Naive B cell (primary cell): ENCODE results near the gene SYNM. TPM values are rescaled to one million over a fixed set of nuclear protein-coding genes. Genes with fewer than 3 reads are reported as not detected.

ENCODE experiments used
- ATAC-seq, 2 donors: fragments of 150-1000 bp; cut with Tn5 transposase; 2 replicates each; pipeline ENCODE4 v1.10.0; 2021; ENCODE audit warnings: low read depth in 2 of 2, mild to moderate bottlenecking in 2 of 2, moderate library complexity in 2 of 2
- DNase-seq: peaks from one replicate; pipeline ENCODE4 v3.0.0; 2022
- H3K27ac Mint-ChIP-seq, 6 donors: one replicate each; pipeline ENCODE4 v1.8.0; 2020 to 2022; ENCODE audit warnings: mild to moderate bottlenecking in 6 of 6, mixed read lengths in 6 of 6, moderate library complexity in 5 of 6, inconsistent platforms in 2 of 6
- H3K27me3 Mint-ChIP-seq, 3 donors: one replicate each; pipeline ENCODE4 v1.8.0; 2021 to 2022; ENCODE audit warnings: mixed read lengths in 3 of 3, mild to moderate bottlenecking in 1 of 3
- H3K36me3 Mint-ChIP-seq, 2 donors: one replicate each; pipeline ENCODE4 v1.8.0; 2020 to 2022; ENCODE audit warnings: mixed read lengths in 2 of 2, inconsistent platforms in 1 of 2, mild to moderate bottlenecking in 1 of 2
- H3K4me1 Mint-ChIP-seq, 3 donors: one replicate each; pipeline ENCODE4 v1.8.0; 2020 to 2022; ENCODE audit warnings: mixed read lengths in 3 of 3, inconsistent platforms in 1 of 3, mild to moderate bottlenecking in 1 of 3, moderate library complexity in 1 of 3
- H3K4me3 Mint-ChIP-seq, 8 donors: one replicate each; pipeline ENCODE4 v1.8.0; 2020 to 2022; ENCODE audit warnings: mild to moderate bottlenecking in 8 of 8, mixed read lengths in 8 of 8, moderate library complexity in 8 of 8, inconsistent platforms in 2 of 8
- H3K9me3 Mint-ChIP-seq, 7 donors: one replicate each; pipeline ENCODE4 v1.8.0; 2020 to 2022; ENCODE audit warnings: mixed read lengths in 7 of 7, mild to moderate bottlenecking in 5 of 7, inconsistent platforms in 2 of 7, moderate library complexity in 1 of 7
- polyA plus RNA-seq, 6 donors: library from polyadenylated mRNA; unstranded; fragments of 300-500 nt; fragmentation: Illumina TruSeq; gene quantifications; one replicate each; pipeline ENCODE4 v1.2.3, GENCODE V29; 2021; ENCODE audit warnings: low read depth in 6 of 6

Gene SYNM
- polyA plus RNA-seq, 6 donors from 2014 or later, result not detected

GRCh38 chr15:99169769-99170311 is 65.0 kb downstream of the SYNM start:
- ATAC-seq (no peak), DNase-seq (no peak)
- Mint-ChIP-seq H3K27ac (peak overlapping the region in 1 of 6 donors; percentile 93), H3K9me3 (no peaks in the 10 kb centered on the region), H3K4me1 (peaks cover 13 to 23% (median 18%) of the 10 kb centered on the region in 3 donors), H3K27me3 (no peaks in the 10 kb centered on the region), H3K4me3 (no peak overlapping the region), H3K36me3 (no peaks in the 10 kb centered on the region)

- Mint-ChIP-seq H3K36me3 (no peaks in the 10 kb centered on the region), H3K9me3 (no peaks in the 10 kb centered on the region), H3K27me3 (no peaks in the 10 kb centered on the region), H3K4me1 (peaks cover 13 to 23% (median 18%) of the 10 kb centered on the region in 3 donors), H3K4me3 (no peak overlapping the region), H3K27ac (no peak overlapping the region)
- ATAC-seq (no peak), DNase-seq (no peak)
Observed at GRCh38 chr15:99170476-99171065, 65.7 kb downstream of the SYNM start.

- Mint-ChIP-seq H3K27me3 (no peaks in the 10 kb centered on the region), H3K4me1 (peaks cover 12 to 23% (median 18%) of the 10 kb centered on the region in 3 donors), H3K36me3 (no peaks in the 10 kb centered on the region), H3K27ac (no peak overlapping the region), H3K4me3 (no peak overlapping the region), H3K9me3 (no peaks in the 10 kb centered on the region)
- no peak for ATAC-seq
- DNase-seq, result no peak
Observed at GRCh38 chr15:99172171-99172570, 67.3 kb downstream of the SYNM start.

GRCh38 chr15:99172989-99173388 is 68.1 kb downstream of the SYNM start:
- H3K4me3 Mint-ChIP-seq, result no peak overlapping the region
- ATAC-seq, result no peak
- peak overlapping the region in 1 of 6 donors; percentile 26 for H3K27ac Mint-ChIP-seq
- H3K36me3 Mint-ChIP-seq, result no peaks in the 10 kb centered on the region
- DNase-seq, result no peak
- peaks cover 7 to 16% (median 10%) of the 10 kb centered on the region in 3 donors for H3K4me1 Mint-ChIP-seq
- no peaks in the 10 kb centered on the region for H3K27me3 Mint-ChIP-seq
- no peaks in the 10 kb centered on the region for H3K9me3 Mint-ChIP-seq

GRCh38 chr15:99174567-99175395 is 69.9 kb downstream of the SYNM start:
- DNase-seq (no peak), ATAC-seq (no peak)
- peak overlapping the region in 3 of 6 donors; percentile 57 to 69 (median 65) for H3K27ac Mint-ChIP-seq
- no peaks in the 10 kb centered on the region for H3K27me3 Mint-ChIP-seq
- no peaks in the 10 kb centered on the region for H3K9me3 Mint-ChIP-seq
- H3K4me3 Mint-ChIP-seq, result no peak overlapping the region
- no peaks in the 10 kb centered on the region for H3K4me1 Mint-ChIP-seq
- no peaks in the 10 kb centered on the region for H3K36me3 Mint-ChIP-seq

- Mint-ChIP-seq H3K4me1 (no peaks in the 10 kb centered on the region), H3K36me3 (no peaks in the 10 kb centered on the region), H3K9me3 (no peaks in the 10 kb centered on the region), H3K27ac (no peak overlapping the region), H3K27me3 (no peaks in the 10 kb centered on the region), H3K4me3 (no peak overlapping the region)
- ATAC-seq (no peak), DNase-seq (no peak)
Observed at GRCh38 chr15:99176757-99177156, 71.9 kb downstream of the SYNM start.

- H3K27ac Mint-ChIP-seq, result no peak overlapping the region
- H3K27me3 Mint-ChIP-seq, result no peaks in the 10 kb centered on the region
- H3K4me1 Mint-ChIP-seq, result no peaks in the 10 kb centered on the region
- no peak for DNase-seq
- no peaks in the 10 kb centered on the region for H3K9me3 Mint-ChIP-seq
- H3K4me3 Mint-ChIP-seq, result no peak overlapping the region
- no peaks in the 10 kb centered on the region for H3K36me3 Mint-ChIP-seq
- ATAC-seq, result no peak
Observed at GRCh38 chr15:99177679-99178078, 72.8 kb downstream of the SYNM start.

GRCh38 chr15:99180086-99180963 is 75.4 kb downstream of the SYNM start:
- Mint-ChIP-seq H3K36me3 (no peaks in the 10 kb centered on the region), H3K4me3 (no peak overlapping the region), H3K9me3 (no peaks in the 10 kb centered on the region), H3K27ac (no peak overlapping the region), H3K27me3 (no peaks in the 10 kb centered on the region), H3K4me1 (no peaks in the 10 kb centered on the region)
- ATAC-seq, result no peak
- DNase-seq, result no peak

GRCh38 chr15:99180964-99181306 is 76.1 kb downstream of the SYNM start:
- H3K9me3 Mint-ChIP-seq, result no peaks in the 10 kb centered on the region
- no peaks in the 10 kb centered on the region for H3K4me1 Mint-ChIP-seq
- no peaks in the 10 kb centered on the region for H3K36me3 Mint-ChIP-seq
- no peak for ATAC-seq
- H3K27ac Mint-ChIP-seq, result peak overlapping the region in 1 of 6 donors; percentile 58
- no peak for DNase-seq
- no peaks in the 10 kb centered on the region for H3K27me3 Mint-ChIP-seq
- no peak overlapping the region for H3K4me3 Mint-ChIP-seq

GRCh38 chr15:99181545-99181971 is 76.7 kb downstream of the SYNM start:
- Mint-ChIP-seq H3K36me3 (no peaks in the 10 kb centered on the region), H3K27ac (no peak overlapping the region), H3K27me3 (no peaks in the 10 kb centered on the region), H3K4me1 (no peaks in the 10 kb centered on the region), H3K9me3 (no peaks in the 10 kb centered on the region), H3K4me3 (no peak overlapping the region)
- no peak for DNase-seq
- no peak for ATAC-seq

- Mint-ChIP-seq H3K4me3 (no peak overlapping the region), H3K9me3 (no peaks in the 10 kb centered on the region), H3K27ac (no peak overlapping the region), H3K36me3 (no peaks in the 10 kb centered on the region), H3K4me1 (no peaks in the 10 kb centered on the region), H3K27me3 (no peaks in the 10 kb centered on the region)
- no peak for ATAC-seq
- DNase-seq, result no peak
Observed at GRCh38 chr15:99182791-99183190, 77.9 kb downstream of the SYNM start.
